GM21723 (cell line): Measurements from ENCODE around the gene CEBPA.

Experiments
- ATAC-seq: cut with Tn5 transposase; IDR thresholded peaks from one replicate; pipeline ENCODE4 v1.9.1; 2021; ENCODE audit warnings: mild to moderate bottlenecking, moderate library complexity; ENCODE audit not compliant: unreplicated experiment

Gene CEBPA

DNA sequence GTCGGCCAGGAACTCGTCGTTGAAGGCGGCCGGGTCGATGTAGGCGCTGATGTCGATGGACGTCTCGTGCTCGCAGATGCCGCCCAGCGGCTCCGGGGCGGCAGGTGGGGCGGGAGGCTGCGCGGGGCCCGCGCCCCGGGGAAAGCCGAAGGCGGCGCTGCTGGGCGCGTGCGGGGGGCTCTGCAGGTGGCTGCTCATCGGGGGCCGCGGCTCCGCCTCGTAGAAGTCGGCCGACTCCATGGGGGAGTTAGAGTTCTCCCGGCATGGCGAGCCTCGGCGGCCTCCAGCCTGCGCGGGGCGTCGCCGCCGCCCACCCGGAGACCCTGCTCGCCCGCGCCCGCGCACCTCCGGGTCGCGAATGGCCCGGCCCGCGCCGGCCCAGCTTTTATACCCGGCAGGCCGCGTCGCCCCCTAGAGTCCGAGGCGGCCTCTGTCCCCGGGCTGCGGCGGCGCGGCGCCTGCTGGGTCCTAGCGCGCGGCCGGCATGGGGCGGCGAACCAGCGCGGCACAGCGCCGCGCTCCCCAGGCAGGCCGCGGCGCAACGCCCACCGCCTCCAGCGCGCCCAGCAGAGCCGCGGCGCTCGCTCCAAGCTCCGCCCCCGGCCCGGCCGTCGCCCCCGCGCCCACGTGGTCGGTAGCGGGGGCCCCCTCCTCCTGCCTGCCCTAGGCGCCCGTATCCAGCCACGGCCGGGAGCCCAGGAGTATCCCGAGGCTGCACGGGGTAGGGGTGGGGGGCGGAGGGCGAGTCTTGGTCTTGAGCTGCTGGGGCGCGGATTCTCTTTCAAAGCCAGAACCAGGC is at the start of gene CEBPA:
TSS of gene CEBPA (minus strand) at position 360 of the 799 bp plus-strand sequence. CDS start at position 240, 120 bp downstream.
- peak; percentile 87 for ATAC-seq

- no peak for ATAC-seq
Measured at GRCh38 chr19:33350538-33351309, 48.4 kb upstream of the CEBPA start.

DNA sequence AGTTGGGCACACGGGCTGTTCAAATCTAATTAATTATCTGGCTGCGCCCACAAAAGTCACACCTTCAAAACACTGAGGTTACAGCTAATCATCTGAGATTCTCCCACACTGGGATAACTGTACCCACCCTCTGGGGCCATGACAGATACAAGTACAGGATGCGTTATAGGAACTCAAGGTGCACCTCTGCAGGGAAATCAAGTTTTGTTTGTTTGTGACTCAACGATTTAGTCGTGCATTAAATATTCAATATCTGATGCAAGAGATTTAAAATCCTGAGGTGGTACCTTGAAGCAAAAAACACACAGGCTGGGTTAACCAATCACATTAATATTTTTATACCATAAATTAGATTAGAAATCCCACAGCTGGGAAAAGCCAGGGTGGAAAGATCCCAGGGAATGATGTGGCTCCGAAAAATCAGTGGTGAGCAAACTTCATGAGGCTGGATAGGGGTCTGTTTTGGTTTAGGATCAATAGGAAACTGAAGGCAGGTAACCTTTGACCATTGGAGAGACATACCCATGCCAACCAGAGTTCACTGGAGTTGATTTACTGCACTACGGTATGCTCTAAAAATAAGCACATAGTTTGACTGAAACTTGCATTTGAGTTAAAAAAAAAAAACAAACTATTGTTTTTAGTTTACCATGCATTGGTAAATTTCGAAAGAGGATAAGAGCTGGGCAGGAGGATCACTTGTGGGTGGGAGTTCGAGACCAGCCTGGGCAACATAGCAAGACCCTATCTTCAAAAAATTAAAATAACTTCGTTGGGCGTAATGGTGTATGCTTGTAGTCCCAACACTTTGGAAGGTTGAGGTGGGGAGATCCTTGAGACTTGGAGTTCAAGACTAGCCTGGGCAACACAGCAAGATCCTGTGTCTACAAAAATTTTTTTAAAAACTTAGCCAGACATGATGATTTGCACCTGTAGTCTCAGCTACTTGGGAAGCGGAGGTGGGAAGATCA is 47.3 kb upstream of the CEBPA start:
- ATAC-seq = no peak

- ATAC-seq = no peak
Measured at GRCh38 chr19:33348301-33349010, 46.1 kb upstream of the CEBPA start.

DNA sequence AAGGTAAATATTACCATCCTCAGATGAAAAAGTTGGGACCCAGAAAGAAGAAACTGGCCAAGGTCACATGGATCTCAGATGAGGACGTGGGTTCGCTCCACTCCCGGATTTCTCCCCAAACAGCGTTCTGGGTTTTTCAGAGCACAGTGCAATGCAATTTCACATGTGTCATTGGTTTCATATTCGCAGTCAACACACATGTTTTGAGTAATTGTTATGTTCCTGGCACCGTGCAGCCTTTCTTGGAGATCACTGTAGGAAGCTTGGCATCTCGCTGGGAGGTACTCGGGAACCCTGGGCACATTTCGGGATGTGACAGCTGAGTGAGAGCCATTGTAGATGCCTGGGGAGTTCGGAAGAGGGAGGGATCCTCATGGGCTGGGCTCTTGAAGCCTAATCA is 45.0 kb upstream of the CEBPA start:
- ATAC-seq = no peak

DNA sequence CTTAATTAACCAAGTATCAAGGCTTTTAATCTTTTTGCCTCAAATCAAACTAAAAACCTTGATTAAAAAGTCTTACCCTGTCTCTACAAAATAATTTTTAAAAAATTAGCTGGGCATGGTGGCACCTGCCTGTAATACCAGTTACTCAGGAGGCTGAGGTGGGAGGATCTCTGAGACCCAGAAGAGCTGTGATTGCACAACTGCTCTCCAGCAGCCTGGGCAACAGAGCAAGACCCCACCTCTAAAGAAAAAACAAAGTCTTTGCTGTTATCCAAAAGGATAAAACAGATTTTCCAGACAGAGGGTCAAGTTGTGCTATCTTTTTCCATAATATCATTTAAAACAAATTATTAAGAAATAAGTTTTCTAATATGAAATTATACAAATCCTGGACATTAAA is 44.3 kb upstream of the CEBPA start:
- no peak for ATAC-seq

DNA sequence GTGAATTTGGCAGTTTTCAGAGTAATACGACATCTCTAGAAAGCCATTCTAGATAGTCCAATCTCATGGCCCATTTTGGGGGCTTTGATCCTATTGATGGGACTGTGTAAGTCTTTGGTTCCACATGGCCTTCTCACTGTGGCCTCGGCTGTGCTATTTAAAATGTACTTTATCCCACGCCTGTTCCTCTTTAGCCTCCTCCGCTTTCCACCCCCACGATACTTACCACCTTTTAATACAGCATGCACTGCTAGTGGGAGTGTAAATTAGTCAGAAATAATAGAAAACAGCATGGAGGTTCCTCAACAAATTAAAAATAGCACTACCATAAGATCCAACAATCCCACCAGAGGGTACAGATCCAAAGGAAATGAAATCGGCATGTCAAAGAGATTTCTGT is 42.8 kb upstream of the CEBPA start:
- ATAC-seq = no peak

DNA sequence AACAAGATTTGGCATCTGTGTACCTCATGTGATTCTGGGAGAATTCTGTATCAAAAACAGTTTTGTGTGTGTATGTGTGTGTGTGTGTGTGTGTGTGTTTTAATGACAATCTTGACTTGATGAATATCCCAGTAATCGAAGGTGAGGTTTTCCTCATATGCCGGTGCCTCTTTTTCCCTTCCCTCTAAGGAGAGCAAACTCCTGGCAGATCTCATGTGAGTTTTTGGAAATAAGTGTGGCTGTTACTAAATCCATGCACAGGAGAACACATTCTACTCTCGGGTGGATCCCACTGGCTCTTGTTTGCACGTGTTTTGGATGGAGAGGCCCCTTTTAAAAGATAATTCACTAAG is 42.2 kb upstream of the CEBPA start:
- ATAC-seq = no peak

GRCh38 chr19:33343859-33344572 is 41.7 kb upstream of the CEBPA start:
- ATAC-seq = no peak

DNA sequence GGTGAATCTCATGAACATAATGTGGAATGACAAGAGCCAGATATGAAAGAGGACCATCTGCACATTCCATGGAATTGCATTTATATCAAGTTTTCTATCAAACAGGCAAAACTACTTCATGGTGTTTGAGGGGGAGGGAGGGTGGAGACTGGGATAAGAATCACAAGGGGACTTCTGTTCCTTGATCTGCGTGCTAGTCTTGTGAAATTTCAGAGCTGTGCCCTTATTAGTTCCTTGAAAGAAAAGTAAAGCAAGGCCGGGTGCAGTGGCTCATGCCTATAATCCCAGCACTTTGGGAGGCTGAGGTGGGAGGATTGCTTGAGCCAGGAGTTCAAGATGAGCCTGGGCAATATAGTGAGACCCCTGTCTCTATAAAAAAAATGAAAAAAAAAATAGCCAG is 41.0 kb upstream of the CEBPA start:
- ATAC-seq = no peak

GRCh38 chr19:33340991-33341390 is 38.7 kb upstream of the CEBPA start:
- ATAC-seq = no peak

DNA sequence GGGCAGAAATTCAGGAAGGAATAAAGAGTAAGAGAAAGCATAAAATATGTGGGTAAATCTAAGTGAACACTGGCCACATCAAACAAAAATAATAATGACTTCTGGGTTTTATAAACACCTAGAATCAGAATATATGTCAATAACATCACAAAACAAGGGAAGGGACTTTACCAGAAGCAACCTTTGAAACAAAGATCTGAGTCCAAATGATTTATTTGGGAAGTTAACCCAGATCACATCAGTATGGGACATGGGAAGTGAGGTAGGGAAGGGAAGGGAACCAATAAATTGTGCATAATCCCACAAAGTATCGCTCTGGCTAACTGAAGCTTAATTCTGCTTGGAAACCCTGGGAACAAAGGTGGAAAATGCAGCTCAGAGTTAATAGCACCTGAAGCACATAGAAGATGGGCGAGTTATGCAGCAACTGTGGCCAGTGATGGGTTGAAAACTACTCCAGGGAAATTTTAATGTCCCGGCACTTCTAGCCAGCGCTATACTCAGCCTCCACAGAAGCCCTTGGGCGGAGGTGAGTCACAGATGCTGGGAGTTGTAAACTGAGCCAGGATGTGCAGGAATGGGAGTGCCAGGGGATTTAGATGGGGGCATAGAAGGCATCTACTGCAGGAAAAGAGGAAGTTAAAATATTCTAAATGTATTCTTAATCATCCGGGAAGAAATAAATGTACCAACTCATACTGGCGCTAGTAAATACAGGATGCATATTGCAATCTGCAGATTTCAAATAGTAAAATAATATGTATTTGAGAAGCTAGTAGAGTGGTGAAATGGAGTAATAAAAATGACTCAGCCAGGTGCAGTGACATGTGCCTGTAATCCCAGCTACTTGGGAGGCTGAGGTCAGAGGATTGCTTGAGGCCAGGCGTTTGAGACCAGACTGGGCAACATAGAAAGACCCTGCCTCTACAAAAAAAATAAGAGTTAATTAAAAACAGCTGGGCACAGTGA is 37.0 kb upstream of the CEBPA start:
- ATAC-seq = no peak

DNA sequence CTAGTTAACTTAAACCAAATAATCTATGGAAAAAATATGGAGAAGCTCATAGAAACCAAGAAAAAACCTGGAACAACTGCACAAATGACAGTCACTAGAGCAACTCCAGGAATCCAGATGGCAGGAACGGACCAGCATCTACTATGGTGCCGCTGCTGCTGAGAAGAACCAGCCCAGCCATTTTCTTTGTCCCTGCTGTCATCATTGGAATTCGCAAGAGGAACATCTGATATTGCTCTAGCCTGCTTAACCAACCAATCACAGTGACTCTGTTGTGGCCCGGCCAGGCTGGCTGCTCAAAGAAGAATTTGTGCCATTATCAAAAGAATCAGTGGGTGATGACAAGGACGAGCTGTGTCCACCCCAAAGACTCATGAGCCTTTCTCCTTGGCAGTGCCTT is 33.1 kb upstream of the CEBPA start:
- no peak for ATAC-seq

DNA sequence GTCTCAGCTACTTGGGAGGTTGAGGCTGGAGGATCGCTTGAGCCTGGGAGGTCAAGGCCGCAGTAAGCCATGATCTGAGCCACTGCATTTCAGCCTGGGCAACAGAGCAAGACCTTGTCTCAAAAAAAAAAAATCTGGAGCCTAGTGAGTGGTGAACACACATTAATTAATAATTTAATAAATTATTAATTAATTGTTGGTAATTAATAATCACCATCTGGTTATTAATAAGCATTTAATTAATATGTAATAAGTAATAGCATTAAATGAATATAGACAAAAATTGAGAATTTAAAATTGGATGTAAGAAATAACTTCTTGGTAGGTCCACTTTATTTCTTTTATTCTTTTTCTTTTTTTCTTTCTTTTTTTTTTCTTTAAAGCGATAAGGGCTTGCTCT is 31.9 kb upstream of the CEBPA start:
- ATAC-seq = no peak

DNA sequence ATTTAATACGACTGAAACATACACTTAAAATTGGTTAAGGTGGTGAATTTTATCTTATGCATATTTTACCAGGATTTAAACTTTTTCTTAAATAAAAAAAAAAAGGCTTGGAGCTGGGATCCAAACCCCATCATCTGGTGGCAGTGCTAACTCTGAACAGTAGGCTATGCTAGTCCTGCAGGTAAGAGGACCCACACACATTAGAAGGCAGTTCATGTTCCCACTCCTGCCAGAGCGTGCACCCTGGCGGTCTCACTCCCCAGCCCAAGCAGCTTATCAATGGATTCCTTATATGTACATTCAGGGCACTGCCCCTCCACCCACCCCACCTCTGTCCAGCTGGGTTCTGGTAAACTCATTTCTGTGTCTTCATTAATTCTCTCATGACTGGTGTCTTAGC is 31.3 kb upstream of the CEBPA start:
- no peak for ATAC-seq

DNA sequence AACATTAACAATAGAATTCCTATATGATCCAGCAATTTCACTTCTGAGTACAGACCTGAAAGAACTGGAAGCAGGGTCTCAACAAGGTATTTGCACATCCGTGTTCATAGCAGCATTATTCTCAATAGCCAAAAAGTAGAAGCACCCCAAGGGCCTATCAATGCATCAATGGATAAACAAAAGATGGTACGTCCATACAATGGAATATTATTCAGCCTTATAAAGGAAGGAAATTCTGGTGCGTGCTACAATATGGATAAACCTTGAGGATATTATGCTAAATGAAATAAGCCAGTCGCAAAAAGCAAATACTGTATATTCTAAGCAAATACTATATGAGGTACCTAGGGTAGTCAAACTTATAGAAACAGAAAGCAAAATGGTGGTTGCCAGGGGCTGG is 30.8 kb upstream of the CEBPA start:
- no peak for ATAC-seq

DNA sequence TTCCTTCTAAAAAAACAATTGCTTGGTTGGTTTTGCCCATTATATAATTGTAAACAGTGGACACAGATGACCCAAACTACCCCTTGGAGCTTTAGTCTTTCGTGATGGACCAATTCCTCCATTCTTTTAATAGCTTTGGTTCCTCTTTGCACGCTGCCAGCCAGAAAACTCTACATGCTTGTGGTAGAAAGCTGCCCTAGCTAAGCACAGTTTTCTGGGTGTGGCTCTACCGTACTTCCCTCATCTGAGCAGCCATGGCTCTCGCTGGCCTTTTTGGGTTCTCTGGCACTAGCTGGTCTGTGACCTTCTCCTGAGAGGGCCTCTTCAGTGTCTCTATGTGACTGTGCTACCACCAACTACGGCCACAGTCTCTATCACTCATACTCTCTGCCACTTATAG is 29.9 kb upstream of the CEBPA start:
- ATAC-seq = no peak

DNA sequence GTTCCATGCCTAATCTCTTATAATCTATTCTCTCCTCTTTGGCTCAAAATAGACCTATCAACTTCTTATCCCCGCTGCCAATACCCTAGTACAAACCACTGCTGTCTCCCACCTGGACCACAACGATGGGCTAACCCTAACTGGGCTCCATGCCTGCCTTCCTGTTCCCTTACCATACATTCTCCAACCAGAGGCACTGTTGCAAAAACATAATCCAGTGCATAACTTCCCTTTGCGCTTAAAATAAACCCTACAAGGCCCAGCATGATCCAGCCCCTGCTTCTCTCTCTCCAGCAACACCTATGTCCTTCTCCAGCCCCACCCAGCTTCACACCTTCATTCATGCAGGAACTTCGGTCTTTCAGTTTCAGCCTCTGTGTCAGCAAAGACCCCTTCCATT is 27.4 kb upstream of the CEBPA start:
- no peak for ATAC-seq

DNA sequence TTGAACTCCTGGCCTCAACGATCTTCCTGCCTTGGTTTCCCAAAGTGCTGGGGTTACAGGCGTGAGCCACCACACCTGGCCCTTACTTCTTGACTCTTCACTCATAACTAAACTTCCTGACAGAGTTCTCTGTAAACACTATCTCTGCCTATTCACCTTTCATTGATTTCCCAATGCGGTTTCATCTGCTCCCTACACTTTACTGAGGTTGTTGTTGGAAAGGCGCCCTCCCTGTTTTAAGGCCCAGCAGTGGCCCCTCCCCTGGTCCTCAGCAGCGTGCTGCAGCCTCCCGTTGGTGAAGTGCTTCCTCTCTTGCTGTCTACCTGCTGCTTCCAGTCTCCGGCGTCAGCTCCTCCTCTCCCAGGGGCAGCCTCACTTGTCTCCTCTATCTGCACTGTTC is 26.7 kb upstream of the CEBPA start:
- no peak for ATAC-seq
